HS-5 (cell line): Measurements from ENCODE around the gene FBXO8.
"Not testable (repeated sequence)": the region's sequence is repeated elsewhere in the genome, so short reads cannot be mapped to it uniquely, and the experiment has no call there.

Source experiments
- DNase-seq: peaks from one replicate; pipeline ENCODE4 v3.0.0-alpha.2; 2012; ENCODE audit warnings: low read depth

FBXO8 gene

GRCh38 chr4:174283507-174284471 is at the start of gene FBXO8, which contains the start of gene CEP44:
TSS of gene FBXO8 (minus strand) at chr4:174283667. CDS start at chr4:174263092, 20,575 bp downstream.
TSS of gene CEP44 (plus strand) at chr4:174283911. CDS start at chr4:174299122, 15,211 bp downstream.
- DNase-seq: peak; percentile 77

- DNase-seq: no peak
Observed at GRCh38 chr4:174332741-174333493, 49.5 kb upstream of the FBXO8 start.

GRCh38 chr4:174324725-174325124 is 41.3 kb upstream of the FBXO8 start:
- peak; percentile 42 for DNase-seq

- DNase-seq: no peak
Observed at GRCh38 chr4:174324236-174324635, 40.8 kb upstream of the FBXO8 start.

- no peak for DNase-seq
Observed at GRCh38 chr4:174320494-174321199, 37.2 kb upstream of the FBXO8 start.

GRCh38 chr4:174318829-174319764 is 35.6 kb upstream of the FBXO8 start:
- peak; percentile 20 for DNase-seq

- DNase-seq: no peak
Observed at GRCh38 chr4:174317531-174317930, 34.1 kb upstream of the FBXO8 start.

- no peak for DNase-seq
Observed at GRCh38 chr4:174316954-174317353, 33.5 kb upstream of the FBXO8 start.

- DNase-seq: no peak
Observed at GRCh38 chr4:174316546-174316945, 33.1 kb upstream of the FBXO8 start.

GRCh38 chr4:174314770-174315169 is 31.3 kb upstream of the FBXO8 start:
- DNase-seq: peak; percentile 61

- no peak for DNase-seq
Observed at GRCh38 chr4:174314274-174314673, 30.8 kb upstream of the FBXO8 start.

- DNase-seq: no peak
Observed at GRCh38 chr4:174312993-174313392, 29.5 kb upstream of the FBXO8 start.

GRCh38 chr4:174307694-174308093 is 24.2 kb upstream of the FBXO8 start:
- DNase-seq: no peak

GRCh38 chr4:174305961-174306360 is 22.5 kb upstream of the FBXO8 start:
- DNase-seq: no peak

GRCh38 chr4:174304664-174305063 is 21.2 kb upstream of the FBXO8 start:
- DNase-seq: no peak

- no peak for DNase-seq
Observed at GRCh38 chr4:174303687-174304086, 20.2 kb upstream of the FBXO8 start.

GRCh38 chr4:174295142-174295541 is 11.7 kb upstream of the FBXO8 start:
- not testable (repeated sequence) for DNase-seq

- DNase-seq: not testable (repeated sequence)
Observed at GRCh38 chr4:174294641-174295040, 11.2 kb upstream of the FBXO8 start.

- no peak for DNase-seq
Observed at GRCh38 chr4:174292473-174292872, 9.0 kb upstream of the FBXO8 start.

GRCh38 chr4:174286870-174287269 is 3.4 kb upstream of the FBXO8 start:
- no peak for DNase-seq

GRCh38 chr4:174284487-174284886 is 1.0 kb upstream of the FBXO8 start:
- DNase-seq: no peak
